ENCODE data around the gene PAPPA2.
"Not testable (repeated sequence)": the region's sequence is repeated elsewhere in the genome, so short reads cannot be mapped to it uniquely, and the experiment has no call there.

The PAPPA2 gene

DNA sequence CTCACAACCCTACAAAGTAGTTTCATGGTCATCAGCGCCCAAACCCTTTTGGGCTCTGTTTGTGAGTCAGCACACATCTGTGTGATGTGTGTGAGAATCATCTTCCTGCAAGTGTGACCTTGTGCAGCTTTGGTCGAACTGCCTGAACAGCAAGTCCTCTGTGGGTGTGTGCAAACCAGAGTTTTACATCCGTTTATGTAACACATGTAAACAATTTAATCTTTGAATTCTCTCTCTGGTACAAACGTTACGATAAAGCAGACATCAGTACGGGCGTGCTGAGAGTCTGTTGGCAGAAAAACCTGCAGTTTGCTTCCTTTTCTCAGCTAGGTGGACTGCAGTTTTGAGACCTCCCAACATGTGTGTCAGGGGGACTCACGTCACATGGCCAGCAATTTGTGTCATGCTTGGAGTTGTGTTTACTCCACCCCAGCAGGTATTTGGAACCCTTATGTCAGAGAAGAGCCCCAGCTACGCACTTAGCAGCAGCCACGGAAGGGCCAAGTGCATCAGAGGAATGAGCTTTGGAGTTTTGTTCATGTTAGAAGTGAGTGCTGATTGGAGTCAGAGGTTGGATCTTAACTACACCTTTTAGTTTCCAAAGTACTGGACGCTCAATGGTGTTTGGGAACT, 230.8 kb downstream of the PAPPA2 start:
- DNase-seq (ENCODE audit: low read depth in 3 of 3): no peak

DNA sequence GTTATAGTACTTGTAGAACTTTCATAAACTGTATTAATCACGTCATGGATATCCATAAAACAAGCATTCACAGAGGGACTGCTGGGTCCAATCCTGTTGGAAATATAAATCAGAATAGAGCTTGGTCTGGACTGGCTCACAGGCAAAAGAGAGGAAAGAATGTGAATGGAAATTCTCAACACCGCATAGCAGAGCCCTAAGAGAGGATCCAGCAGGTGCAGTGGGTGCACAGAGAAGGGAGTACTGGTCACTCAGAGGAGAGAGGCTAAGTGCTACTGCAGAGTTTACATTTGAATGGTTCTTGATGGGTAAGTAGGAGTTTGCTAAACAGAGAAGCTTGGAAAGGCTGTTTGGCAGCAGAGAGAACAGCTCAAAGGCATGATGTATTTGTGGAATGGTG, 231.7 kb downstream of the PAPPA2 start:
- no peak for DNase-seq (ENCODE audit: low read depth in 3 of 3)

DNA sequence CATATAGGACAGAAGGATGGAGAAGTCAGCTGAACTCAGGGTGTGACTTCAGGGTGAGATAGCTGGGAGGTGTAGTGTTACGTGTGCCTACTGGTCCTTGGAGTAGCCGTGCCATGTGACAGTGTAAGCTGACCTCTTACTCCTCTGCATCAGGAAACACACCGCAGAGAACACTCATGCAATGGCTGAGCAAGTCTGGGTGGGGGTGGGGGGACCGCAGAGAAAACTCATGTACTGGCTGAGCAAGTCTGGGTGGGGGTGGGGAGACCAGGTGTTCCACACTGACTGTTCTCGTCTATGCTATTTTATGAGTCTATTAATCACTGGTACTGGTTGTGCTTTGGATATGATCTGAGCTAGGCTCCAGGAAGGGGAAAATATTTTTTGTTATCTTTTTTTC, 233.1 kb downstream of the PAPPA2 start:
- DNase-seq (ENCODE audit: low read depth in 3 of 3): no peak

DNA sequence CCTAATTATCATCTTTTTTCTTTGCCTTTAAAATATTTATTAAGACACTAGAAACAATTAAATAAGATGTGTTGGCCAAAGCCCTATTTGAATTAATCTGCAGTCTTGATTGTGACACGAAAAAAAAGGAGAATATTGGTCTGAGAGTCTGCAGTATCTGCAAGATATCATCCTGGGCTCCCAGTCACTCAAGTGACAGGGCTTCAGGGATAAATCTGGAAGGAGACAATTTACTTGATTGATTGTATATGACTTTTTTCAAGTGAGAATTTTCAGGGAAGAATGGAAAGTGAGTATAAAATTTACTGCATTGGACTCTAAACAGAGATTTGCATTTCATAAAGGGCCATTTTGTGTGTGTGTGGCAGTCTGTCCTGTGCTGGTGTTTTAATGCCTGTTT, 233.7 kb downstream of the PAPPA2 start:
- no peak for DNase-seq (ENCODE audit: low read depth in 3 of 3)

DNA sequence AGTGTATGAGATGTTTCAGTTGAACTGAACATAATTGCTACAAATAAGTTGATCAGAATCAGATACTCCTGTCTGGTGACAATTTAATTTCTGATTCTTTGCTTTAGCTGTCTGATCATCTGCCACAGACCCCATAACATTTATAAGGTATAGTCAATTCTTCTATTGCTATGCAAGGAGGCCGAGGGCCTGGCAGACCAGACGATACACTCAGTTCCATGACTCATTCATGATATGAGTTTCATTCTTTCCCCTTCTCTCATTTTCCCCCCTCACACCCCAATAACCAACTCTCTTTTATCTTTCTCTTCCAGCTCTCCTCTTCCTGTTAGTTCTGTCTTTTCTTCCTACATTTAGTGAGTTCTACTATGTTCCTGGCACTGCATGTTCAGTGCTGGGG, 236.8 kb downstream of the PAPPA2 start:
- no peak for DNase-seq (ENCODE audit: low read depth in 3 of 3)

DNA sequence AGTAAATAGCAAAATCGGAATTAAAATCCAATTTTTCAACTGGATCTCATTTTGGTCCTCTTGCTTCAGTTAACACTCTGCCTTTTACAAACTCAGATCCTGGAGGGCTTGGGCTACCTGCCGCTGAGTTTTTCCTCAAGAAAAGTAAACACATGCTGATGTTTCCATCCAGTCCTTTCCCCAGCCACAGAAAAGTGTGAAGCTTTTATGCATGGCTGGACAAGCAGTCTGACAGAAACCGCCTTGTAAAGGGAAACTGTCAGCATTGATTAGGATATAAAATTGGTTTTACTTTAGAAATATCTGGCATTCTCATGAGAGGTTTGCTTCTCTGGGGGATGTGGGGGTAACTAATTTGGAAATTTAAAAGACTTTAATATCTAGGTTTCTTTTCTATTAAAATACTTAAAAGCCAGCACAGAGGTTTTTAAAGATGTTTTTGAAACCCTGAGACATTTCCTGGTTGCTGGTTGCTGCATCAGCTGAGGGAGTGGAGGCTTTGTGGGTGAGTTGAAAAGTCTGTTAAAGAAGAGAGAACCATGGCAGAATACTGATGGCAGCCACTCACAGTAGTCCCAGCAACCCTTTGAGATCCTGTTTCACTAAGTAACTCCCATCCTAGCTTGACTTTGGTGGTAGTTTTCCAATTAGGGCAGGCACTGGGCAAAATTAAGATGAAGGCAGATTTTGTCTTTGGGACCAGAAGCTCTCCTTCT, 238.3 kb downstream of the PAPPA2 start:
- no peak for DNase-seq (ENCODE audit: low read depth in 3 of 3)

DNA sequence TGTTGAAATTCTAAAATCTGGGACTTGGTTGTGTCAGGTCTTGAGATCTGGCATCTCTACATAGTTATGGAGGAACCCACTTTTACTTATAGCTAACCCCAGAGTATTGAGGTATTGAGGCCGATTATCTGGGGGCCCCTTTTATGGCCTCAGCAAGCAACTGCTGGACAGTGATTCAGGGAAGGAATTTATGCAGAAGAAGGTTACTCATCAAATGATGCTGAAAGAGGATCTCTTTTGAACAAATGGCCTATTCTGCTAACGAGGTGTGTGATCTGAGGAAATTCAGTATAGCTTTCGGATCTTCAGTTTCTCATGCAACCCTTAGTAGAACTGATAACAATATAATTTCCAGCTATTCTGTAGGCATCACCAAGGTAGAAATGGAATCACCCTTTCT, 239.9 kb downstream of the PAPPA2 start:
- no peak for DNase-seq (ENCODE audit: low read depth in 3 of 3)

DNA sequence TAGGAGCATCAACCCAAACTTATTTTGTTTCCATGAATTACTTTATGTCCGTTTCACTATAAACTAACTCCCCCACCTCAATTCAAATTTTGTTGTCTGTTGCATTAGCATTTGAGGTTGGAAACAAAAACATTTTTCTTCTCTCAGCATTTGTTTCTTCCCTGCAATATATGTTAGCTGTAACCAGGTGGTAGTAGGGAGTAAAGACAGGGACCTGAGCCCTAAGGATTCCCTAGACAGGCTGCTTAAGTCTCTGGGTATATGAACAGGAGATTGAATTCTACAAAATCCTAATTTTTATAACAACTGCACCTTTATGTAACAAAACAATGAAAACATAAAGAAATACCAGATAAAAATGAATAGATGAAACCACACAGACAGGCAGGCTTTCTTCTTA, 242.6 kb downstream of the PAPPA2 start:
- DNase-seq (ENCODE audit: low read depth in 3 of 3): no peak

DNA sequence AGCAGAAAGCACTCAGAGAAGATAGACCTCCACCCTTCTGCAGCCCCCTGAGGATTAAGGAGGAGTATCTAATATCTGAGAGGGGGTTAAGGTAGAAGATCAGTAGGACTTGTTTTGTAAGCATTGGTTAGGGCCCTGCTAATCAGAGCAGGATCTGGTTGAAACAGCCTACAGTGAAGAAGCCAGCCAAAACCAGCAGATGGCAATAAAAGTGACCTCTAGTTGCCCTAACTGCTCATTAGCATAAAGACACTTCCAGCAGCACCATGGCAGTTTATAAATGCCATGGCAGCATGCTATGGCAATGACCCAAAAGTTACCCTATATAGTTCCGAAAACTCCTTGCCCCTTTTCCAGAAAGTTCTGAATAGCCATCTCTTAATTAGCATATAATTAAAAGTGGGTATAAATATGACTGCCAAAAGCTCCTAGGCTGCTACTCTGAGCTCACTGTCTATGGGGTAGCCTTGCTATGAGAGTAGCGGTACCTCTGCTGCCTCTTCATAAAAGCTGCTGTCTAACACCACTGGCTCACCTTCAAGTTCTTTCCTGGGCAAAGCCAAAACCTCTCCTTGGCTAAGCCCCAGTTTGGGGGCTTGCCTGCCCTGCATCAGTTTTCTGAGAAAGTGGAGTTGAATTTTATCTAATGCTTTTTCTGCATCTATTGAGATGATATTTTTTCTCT, 254.2 kb downstream of the PAPPA2 start:
- no peak for DNase-seq (ENCODE audit: low read depth in 3 of 3)

DNA sequence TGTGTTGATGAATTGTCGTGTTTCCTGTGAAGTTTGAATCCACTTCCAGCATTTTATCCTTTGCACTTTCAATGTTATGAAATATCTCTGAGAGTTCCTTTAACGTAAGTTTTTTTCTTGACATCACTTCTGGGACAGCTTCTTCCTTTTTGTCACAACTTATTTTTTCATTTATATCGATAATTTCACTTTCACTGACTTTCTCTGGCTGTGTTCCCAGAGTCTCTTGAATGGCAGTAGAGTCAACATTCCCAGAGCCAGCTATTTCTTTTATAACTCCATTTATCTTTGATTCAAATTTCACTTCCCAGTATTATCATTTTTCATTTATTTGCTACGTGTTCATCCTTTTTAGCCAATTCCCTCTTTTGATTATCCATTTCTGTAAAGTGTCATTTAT, 256.5 kb downstream of the PAPPA2 start:
- no peak for DNase-seq (ENCODE audit: low read depth in 3 of 3)

DNA sequence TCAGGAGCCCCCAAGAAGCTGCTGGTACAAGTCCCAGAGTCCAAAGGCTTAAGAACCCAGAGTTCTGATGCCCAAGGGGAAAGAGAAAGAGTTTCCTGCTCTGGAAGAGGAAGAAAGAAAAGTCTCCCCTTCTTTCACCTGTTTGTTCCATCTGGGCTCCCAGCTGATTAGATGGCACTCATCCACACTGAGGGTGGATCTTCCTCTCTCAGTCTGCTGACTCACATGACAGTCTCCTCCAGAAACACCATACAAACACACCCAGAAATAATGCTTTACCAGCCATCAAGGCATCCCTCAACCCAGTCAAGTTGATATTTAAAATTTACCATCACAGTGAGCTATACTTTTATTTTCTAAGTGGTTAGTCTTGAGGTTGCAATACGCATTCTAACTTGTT, 257.9 kb downstream of the PAPPA2 start:
- DNase-seq (ENCODE audit: low read depth in 3 of 3): no peak

DNA sequence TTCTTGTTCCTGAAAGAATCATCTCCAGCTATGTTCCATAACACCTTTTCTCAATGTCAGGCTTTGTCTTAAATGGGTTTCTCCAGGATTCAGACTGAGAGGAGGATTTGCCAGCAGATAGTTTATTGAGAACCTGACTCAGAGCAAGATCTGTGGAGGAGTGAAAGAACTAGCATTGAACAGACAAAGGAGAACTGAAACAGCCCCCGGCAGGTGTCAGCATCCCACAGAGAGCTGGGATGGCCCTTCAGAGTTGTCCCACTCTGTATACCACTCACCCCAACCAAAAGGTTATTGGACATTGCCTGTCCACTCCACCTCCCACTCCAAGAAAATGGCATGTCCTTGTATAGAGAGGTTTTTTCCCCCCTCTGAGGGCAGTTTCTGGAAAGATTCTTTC, 270.7 kb downstream of the PAPPA2 start:
- no peak for DNase-seq (ENCODE audit: low read depth in 3 of 3)

DNA sequence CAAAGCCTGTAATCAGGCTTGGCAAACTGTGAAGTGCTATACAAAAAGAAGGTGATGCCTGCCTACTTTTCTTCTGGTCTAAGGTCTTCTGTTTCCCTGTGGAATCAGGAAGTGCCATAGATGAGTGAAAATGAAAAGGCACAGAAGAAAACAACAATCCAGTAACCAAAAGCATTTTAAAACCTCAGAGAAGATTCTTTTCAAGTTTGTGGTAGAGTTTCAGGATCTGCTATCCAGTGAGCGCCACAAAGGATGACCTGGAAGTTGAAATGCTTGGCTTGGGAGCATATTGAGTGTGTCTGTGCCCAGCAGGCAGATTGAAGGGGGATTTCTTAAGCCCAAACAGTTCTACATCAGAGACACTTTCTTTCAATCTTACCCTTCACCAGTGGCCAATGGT, 272.2 kb downstream of the PAPPA2 start:
- DNase-seq (ENCODE audit: low read depth in 3 of 3): no peak

DNA sequence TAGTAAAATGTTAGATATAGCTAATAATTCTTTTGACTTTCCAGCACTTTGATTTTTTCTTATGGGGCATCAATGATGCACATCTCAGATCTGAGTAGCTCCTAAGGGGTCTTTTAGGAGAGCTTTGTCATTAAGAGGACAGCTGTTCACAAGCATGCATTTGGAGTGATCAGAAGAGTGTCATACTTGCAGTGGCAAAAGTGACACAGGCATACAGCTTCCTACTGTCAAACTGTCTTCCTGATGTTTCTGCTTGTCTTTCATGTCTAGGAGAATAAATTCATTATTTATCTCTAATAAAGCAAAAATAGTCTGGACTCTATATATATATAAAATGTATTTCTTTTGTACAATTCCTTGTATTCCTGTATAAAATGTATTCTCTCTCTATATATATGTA, 273.0 kb downstream of the PAPPA2 start:
- no peak for DNase-seq (ENCODE audit: low read depth in 3 of 3)

DNA sequence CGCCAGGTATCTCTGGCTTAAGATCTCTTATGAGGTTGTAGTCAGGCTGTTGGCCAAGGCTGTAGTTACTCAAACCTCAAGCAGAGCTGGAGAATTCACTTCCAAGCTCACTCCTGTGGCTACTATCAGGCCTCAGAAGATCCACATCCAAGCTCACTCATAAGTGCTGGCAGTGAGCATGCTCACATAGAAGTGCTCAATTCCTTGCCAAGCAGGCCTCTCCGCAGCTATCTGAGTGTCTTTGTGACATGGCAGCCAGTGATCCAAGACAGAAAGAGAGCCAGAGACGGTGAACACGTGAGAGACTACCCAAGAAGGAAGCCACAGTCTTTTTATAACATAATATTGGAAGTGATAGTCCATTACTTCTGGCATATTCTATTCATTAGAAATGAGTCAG, 278.2 kb downstream of the PAPPA2 start:
- no peak for DNase-seq (ENCODE audit: low read depth in 3 of 3)

DNA sequence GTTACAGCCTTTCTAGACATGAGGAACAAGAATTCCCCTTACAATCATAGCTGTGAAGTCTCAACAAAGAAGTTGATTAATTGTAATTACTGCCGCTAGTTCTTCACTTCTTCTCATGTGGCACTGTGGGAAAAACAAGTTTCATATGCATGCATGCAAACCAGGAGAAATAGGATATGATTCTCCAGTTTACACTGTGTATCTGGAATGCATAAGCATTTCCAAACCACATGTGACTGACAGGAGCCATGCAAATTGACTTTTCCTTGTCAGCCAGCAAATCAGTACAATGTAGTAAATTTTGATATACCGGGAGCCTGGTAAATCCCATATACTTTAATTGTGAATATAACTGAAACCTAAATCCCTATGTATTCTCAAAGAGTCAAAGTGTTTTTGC, 279.3 kb downstream of the PAPPA2 start:
- DNase-seq (ENCODE audit: low read depth in 3 of 3): no peak

DNA sequence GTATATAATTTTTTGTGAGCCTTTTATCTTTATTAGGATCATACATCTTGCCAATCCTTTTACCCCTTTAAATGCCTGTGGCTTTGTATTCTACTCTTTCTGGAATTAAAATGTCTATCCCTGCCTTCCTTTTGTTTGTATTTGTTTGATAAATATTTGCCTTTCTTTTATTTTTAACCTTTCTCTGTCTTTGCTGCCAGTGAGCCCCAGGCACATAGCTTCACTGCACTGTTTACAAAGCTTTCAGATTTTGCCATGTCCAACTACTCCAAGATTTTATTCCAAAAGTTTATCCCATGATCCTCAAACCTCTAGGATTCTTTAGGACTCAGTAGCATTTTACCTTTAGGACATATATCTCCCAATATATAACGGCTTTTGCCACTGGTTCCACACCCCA, 281.2 kb downstream of the PAPPA2 start:
- DNase-seq (ENCODE audit: low read depth in 3 of 3): no peak

DNA sequence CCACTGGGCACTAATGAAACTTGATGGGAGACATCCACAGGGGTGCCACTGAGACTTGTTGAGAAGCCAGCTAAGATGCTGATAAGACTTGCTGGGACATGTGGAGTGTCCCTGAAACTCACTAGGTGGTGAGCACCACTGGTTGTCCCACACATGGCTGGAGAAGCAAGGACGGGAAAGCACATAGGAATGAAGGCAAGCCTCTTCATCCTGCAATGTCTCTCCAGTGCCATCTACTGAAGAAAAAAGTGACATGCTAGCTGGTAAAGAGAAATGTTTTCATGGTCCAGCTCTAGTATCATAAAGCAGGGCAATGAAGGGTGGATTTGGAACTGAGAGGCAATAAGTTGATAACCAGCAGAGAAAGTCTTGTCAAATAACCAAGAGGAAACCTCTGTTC, 283.0 kb downstream of the PAPPA2 start:
- no peak for DNase-seq (ENCODE audit: low read depth in 3 of 3)

DNA sequence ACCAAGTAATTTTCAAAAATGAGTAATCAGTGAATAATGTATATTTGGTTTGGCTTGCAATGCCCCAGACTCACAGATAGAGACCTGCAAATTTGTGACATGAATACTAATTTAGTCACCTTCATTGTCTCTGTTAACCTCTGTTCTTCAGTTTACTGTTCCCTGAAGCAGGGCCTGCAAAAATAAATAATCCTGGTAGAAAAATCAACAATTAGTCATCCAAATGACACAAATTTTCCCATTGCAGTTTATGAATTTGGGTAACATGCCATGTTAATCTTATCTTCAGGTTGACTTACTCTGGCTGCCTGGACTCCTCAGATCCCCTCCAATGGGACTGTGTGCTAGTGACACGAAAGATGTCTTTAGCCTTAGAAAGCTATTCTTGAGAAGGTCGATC, 289.5 kb downstream of the PAPPA2 start:
- no peak for DNase-seq (ENCODE audit: low read depth in 3 of 3)

DNA sequence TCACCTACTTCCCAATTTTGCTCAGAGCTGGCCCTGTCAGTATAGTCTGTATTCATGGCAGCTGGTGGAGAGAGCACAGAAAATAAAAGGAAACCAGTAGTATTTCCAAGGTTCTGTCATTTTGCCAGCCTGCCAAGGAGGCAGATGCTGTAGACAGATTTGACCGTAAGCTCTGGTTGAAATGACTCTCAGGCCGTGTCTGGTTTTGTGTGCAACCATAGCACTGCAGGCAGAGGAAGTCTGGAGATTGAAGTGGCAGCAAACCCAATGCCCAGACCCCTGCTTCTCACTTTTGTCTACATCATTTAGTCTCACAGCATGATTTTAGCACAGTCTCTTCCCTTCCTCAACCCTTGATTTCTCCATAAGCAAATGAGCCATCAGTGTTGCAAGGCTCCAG, 291.7 kb downstream of the PAPPA2 start:
- no peak for DNase-seq (ENCODE audit: low read depth in 3 of 3)

DNA sequence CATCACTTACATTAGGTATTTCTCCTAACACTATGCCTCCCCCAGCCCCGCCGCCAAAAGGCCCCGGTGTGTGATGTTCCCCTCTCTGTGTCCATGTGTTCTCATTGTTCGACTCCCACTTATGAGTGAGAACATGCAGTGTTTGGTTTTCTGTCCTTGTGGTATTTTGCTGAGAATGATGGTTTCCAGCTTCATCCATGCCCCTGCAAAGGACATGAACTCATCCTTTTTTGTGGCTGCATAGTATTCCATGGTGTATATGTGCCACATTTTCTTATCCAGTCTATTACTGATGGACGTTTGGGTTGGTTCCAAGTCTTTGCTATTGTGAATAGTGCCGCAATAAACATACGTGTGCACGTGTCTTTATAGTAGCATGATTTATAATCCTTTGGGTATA, 293.8 kb downstream of the PAPPA2 start:
- DNase-seq (ENCODE audit: low read depth in 3 of 3): not testable (repeated sequence)

DNA sequence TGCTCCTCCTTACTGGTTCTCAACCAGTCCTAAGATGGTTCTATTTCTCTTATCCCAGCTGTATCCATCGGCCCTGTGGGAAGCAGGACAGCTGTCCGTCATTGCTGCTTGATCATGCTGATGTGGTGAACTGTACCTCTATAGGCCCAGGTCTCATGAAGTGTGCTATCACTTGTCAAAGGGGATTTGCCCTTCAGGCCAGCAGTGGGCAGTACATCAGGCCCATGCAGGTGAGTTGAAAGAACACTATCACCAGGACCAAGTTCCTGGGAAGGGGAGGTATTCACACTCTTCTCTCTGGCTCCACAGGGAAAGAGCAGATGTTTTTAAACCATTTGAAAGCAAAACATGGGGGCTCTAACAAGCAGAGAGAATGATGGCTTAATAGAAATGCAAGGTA, 302.6 kb downstream of the PAPPA2 start:
- no peak for DNase-seq (ENCODE audit: low read depth in 3 of 3)

DNA sequence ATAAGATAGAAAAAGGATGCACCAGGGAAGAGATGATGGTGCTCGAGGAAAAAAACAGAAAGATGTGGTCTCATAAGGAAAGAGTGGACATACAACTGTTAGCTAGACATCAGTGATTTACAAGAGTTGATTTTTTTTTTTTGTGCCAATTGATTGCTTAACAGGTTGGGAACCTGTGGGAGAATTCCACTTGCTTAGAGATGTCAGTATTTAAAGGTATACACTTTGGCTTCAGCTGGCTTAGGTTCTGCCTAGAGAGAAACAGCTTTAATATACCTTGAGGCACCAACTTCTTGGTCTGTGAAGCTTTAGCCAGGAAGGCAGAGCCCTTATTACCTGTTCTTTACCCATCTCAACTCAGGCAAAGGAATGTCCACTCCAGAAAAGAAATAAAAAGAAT, 303.8 kb downstream of the PAPPA2 start:
- no peak for DNase-seq (ENCODE audit: low read depth in 3 of 3)
